Mammary epithelial cell (primary cell): ENCODE measurements around the gene MDGA2.

Source experiments
- EZH2 ChIP-seq: IDR thresholded peaks from 2 replicates; pipeline ENCODE4 v1.6.1; 2012; ENCODE audit warnings: low read length, inconsistent platforms, borderline replicate concordance
- TF ChIP-seq, protein P1 (sequence below), 2 donors: IDR thresholded peaks in 1 of 2; conservative IDR thresholded peaks in 1 of 2; 2 replicates each; pipeline ENCODE4 v1.5.1; 2011 to 2012; ENCODE audit warnings: inconsistent platforms in 2 of 2, low read length in 2 of 2, mild to moderate bottlenecking in 2 of 2, control low read depth in 1 of 2, low read depth in 1 of 2; ENCODE audit not compliant: insufficient read depth in 1 of 2; ENCODE audit errors: extremely low read depth in 1 of 2

- TF ChIP-seq, protein P1, sequence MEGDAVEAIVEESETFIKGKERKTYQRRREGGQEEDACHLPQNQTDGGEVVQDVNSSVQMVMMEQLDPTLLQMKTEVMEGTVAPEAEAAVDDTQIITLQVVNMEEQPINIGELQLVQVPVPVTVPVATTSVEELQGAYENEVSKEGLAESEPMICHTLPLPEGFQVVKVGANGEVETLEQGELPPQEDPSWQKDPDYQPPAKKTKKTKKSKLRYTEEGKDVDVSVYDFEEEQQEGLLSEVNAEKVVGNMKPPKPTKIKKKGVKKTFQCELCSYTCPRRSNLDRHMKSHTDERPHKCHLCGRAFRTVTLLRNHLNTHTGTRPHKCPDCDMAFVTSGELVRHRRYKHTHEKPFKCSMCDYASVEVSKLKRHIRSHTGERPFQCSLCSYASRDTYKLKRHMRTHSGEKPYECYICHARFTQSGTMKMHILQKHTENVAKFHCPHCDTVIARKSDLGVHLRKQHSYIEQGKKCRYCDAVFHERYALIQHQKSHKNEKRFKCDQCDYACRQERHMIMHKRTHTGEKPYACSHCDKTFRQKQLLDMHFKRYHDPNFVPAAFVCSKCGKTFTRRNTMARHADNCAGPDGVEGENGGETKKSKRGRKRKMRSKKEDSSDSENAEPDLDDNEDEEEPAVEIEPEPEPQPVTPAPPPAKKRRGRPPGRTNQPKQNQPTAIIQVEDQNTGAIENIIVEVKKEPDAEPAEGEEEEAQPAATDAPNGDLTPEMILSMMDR (conservative IDR thresholded peaks at IDR 0.05 in 1 of 2, IDR thresholded peaks at IDR 0.05 in 1 of 2; ENCODE audit: extremely low read depth in 1 of 2, insufficient read depth in 1 of 2, low read depth in 1 of 2, low read length in 2 of 2) = no peak
- TF ChIP-seq EZH2 = no peak
Observed at GRCh38 chr14:47262801-47263200, 412.6 kb downstream of the MDGA2 start.
